ENCODE results near the gene SMIM32.

The SMIM32 gene

DNA sequence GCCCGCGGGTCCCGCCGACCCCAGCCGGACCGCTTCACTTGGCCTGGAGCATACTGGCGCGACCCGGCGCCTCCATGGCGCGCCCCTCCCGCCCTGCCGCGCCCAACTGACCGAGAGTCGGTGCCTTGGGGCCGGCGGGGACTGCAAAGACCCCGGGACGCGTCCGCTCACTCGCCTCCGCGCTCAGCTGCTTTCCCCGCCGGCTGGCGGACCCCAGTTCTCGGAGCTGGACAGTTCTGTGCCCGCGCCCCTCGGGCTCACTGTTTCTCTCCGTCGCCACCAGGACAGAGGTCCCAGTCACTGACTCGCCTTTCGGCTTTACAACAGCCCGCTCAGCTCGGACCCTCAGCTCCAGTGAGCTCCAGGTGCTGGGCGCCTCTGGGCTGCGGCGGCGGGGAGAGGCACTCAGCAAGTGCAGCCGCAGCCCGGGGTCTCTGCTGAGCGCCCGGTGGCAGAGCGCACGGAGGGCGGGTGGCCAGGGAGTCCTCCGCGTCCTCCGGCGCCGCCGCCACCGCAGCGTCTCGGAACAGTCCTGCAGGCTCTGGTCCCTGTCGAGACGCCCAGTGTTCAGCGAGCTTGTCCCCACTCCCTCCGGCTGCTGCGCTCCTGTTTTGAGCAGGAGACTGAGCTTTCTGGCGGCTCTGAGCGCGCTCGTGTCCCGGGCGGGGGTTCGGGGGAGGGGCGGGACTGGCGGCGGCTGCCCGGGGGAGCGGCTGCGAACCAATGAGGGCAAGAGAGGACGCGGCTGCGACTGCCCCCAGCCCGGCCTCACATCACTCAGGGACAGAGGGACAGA is at the start of gene SMIM32:
Gene SMIM32, minus strand, starts transcription at position 637 of the 796 bp plus-strand sequence. CDS start 638 bp downstream, outside the sequence.
- DNase-seq (ENCODE audit: extremely low spot score, insufficient read length, low read depth) (no peak), FAIRE-seq (no peak)

DNA sequence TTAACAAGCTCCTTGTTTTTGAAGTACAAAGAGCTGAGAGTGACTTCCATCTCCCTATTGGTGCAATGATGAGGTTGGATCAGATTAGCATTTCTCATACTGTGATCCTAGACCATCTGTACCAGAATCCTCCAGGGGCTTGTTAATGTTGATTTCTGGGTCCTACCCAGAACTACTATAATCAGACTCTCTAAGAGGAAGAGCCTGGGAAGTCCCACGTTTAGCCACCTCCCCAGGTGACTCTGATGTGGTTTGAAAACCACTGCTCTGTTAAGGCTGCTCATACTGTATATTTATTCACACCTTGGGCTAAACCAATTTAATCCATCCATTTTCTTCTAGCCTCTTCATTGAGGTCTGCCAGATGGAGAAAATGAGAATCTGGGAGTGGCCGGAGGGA is 49.6 kb upstream of the SMIM32 start:
- DNase-seq (ENCODE audit: extremely low spot score, insufficient read length, low read depth), result no peak
- no peak for FAIRE-seq

DNA sequence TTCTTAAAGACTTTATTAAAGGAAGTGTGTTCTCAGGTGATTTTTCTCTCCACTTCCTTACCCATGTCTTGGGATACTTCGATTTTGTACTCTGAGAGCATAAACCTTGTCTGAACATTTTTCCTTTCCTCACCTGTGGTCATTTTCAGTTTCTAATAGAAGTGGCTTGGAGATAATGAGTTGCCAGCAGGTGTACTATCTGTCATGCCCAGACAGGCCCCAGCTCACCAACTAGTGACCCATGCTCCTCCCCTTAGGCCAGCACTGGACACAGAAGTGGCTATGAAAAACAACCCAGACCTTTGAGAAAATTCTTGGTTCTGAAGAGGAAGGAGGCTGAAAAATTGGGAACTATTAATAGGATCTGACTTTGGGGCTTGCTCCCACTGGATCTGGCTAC is 49.2 kb upstream of the SMIM32 start:
- FAIRE-seq (no peak), DNase-seq (ENCODE audit: extremely low spot score, insufficient read length, low read depth) (no peak)

DNA sequence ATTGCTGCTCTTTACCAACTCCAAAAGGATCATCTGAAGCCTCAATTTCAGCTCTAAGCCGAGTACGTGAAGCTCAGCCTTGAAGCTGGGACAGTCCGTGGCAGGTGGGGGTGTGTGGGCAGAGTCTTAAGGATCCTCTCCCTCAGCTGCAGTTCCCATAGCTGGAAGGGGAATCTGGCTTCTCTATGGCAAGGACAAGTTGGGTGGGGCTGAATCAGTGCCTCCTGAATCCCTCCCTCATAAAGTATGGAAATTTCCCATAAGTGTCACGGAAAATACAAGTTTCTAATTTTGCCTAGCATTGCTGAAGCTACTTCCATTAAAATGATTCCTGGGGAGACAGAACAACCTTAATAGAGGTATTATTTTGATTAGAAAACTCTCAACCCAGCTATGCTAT is 47.9 kb upstream of the SMIM32 start:
- no peak for FAIRE-seq
- no peak for DNase-seq (ENCODE audit: extremely low spot score, insufficient read length, low read depth)

DNA sequence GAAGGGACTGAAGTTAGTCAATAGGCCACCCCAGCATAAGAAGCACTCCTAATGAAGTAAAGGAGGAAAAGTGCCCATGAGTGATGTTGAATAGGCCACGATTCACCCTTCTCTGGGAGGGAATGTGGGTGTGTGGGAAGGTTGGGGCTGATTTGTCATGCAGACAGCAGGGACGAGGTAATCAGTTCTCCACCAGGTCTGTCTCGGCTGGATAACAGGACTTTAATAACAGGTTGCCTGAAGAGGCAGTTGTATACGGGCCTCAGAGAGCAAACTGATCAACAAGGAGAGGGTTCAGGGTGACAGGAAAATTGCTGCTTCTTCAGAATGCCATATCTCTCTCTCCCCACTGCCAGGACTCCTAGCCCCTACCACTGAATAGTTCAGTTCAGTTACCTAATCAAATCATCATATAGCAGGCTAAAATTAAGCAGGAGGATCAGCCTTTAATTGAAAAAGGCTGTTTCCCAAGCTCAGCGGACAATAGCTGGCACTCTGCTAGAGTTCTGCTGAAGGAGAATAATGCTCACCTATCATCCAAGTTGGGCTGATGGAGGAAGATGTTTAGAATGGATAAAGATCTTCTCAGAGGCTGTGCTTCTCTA is 43.6 kb upstream of the SMIM32 start:
- DNase-seq (ENCODE audit: extremely low spot score, insufficient read length, low read depth) (no peak), FAIRE-seq (no peak)

DNA sequence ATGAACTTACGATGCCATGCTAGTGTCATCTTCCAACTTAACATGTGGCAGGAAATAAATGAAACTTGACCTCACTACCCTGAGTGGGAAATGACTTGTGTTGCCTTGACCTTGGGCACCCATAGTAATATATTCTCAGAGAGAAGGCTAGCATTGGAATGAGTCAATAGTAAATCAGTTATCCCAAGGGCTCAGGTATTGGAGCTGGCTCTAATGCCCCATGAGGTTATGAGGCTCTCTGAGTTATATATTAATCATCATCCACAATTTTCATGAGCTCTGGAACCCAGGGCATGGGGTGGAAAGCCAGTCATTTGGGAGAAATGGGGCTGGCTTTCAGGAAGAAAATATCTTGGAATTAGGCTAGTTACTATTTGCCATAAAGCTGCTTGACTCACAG is 42.4 kb upstream of the SMIM32 start:
- no peak for DNase-seq (ENCODE audit: extremely low spot score, insufficient read length, low read depth)
- FAIRE-seq, result no peak

DNA sequence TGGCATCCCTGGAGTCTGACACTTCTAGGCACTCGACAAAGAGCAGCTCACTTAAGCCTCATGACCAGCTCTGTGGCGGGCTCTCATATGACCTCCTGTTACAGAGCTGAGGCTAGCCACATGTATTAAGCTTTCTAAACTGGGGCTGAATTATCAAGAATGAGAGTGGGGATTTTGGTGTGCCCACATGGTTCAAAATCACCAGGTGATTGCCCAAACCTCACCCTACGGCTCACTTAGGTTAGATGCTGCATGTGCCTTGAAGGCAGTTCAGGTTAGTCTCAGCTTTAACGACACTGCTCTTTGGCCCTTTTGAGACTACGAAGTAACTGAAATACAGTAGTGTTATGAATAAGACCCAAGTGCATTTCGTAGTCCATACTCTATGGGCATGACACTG is 39.4 kb upstream of the SMIM32 start:
- FAIRE-seq (no peak), DNase-seq (ENCODE audit: extremely low spot score, insufficient read length, low read depth) (no peak)

DNA sequence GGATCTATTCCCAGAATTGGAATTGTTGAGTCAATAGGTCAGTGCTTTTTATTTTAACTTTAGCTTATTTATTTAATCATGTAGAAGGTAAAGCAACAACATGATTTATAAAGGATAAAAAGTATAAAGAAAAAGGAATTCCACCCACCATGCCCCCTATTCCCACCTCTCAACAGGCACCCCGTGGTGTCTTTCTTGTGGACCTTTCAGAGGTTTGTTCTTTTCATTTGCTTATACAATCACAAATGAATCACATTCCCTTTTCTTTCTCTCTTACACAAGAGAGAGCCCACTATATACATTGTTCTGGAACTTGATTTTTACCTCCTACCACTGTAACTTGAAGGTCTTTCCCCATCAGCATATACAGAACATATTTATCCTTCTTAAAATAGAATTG is 37.2 kb upstream of the SMIM32 start:
- no peak for FAIRE-seq
- DNase-seq (ENCODE audit: extremely low spot score, insufficient read length, low read depth), result no peak

DNA sequence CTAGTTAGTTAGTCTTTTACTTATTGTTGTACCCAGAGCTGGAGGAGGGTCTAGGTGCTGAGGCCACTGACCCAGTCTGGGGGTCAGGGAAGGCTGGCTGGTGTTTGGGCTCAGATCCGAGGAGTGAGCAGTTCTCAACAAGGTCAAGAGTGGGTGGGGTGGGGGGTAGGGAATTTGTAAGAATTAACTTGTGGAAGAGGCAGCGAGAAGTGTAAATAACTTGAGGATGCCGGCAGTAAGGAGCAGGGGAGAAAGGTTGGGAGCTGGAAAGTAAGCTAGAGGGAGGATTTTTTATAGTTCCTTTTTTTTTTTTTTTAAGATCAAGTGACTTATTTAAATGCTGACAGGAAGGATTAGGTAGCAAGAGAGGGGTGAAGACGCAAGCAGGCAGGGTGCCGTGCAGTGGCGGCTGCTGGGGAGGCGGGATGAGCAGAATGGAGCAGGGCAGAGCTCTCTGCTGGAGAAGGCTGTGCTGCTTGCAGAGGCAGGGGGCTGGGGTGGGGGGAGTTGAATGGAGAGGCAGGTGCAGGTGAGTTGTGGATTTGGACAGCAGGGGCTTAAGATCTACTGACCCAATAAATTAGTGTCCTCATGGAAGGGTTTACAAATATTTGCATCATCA is 35.3 kb upstream of the SMIM32 start:
- no peak for DNase-seq (ENCODE audit: extremely low spot score, insufficient read length, low read depth)

DNA sequence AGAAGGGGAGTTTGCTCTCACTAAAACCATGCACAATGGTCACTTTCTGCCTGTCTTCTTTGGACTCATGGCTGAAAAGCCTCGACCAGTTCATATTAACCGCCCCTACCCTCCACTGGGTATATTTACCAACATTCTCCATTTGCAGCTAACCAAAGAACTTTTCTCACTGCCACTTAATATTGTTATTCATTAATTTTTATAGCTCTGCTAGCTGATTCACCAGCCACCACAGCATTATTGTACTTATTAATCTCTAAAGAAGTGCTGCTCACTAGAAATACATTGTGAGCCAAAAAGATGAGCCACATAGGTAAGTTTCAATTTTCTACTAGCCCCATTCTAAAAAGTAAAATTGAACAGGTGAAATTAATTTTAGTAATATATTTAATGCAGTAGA is 33.4 kb upstream of the SMIM32 start:
- FAIRE-seq (no peak), DNase-seq (ENCODE audit: extremely low spot score, insufficient read length, low read depth) (no peak)

More for the DNA sequence above, 35.3 kb upstream of the SMIM32 start:
- FAIRE-seq, result no peak

DNA sequence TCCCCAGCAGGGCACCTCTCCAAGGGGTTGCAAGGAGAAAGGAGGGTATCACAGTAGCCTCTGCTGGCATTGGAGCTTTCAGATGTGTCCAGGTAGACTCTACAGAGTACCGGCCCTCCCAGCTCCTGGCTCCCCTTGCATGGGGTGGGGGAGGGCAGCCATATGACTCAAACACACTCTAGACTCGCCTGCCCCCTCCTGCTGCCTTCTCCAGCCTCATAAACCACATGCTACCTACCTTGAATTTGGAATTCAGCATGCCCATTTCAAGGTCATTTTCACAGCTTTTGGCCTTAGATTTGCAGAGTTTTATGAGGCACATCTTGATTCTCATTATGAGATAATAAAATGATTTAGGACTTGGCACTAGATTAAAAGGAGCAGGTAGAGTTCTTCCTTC is 32.8 kb upstream of the SMIM32 start:
- FAIRE-seq (no peak), DNase-seq (ENCODE audit: extremely low spot score, insufficient read length, low read depth) (no peak)

DNA sequence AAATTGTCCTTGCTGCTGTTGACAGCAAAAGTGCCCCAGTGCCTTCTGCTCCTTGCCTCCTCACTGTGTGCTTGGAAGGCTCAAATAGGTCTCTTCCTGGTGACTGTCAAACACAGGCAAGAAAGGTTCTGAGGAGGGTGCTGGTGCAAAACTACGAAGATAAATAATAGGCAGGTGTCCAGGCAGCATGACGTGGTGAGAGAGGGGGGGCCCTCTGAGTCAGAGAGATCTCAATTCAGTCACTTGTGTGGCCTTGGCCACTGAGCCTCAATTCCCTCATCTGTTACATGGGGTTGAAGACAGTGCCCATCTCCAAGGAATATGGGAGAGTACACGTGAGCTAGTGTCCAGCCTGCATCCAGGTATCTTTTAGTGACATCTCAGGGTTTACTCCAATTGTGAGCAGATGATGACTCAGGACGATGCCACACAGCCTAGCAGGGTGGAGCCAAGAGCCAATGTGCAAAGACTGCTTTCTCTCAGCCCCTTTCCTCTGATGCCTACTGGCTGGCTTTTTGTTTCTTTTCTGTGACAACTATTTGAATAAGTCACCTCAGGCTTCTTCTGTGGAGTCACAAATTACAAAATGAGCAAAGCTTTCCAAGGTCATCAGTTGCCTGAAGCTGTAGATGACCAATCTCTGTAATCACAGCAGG is 29.7 kb upstream of the SMIM32 start:
- DNase-seq (ENCODE audit: extremely low spot score, insufficient read length, low read depth) (no peak), FAIRE-seq (no peak)

DNA sequence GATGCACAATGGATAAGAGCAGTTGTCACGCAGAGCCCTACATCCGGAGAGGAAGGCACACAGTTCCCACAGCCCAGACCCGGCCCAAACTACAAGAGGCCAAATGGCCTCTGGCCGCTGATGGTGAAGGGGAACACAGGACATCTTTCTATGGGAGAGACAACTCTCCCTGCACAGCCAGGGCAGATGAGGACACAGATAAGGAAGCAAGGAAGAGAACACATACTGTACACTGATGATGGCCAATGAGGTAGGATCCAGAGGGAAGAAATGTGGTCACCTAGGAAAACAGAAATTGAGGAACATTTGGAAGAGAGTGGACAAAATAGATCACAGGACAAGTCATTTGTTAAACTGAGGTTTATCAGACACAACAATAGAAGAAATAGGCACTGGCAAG is 28.4 kb upstream of the SMIM32 start:
- no peak for FAIRE-seq
- no peak for DNase-seq (ENCODE audit: extremely low spot score, insufficient read length, low read depth)

DNA sequence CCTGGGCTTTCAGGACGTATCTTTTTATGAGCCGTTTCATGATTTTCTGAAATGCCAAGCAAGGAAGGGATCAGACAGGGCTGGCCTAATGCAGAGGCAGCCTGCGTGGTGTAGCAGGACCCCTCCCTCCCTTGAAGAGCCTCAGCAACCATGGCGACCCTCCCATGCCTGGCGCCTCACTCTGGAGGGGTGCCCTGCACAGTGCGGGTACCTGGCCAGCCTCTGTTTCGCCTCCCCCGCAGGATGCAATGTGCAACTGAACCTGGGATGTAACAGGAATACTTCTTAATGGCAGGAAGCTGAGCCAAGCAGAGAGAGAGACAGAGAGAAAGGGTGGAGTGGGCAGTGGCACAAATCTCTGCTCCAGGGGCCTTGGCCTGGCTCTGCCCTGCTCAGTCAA is 23.3 kb upstream of the SMIM32 start:
- no peak for FAIRE-seq
- no peak for DNase-seq (ENCODE audit: extremely low spot score, insufficient read length, low read depth)

DNA sequence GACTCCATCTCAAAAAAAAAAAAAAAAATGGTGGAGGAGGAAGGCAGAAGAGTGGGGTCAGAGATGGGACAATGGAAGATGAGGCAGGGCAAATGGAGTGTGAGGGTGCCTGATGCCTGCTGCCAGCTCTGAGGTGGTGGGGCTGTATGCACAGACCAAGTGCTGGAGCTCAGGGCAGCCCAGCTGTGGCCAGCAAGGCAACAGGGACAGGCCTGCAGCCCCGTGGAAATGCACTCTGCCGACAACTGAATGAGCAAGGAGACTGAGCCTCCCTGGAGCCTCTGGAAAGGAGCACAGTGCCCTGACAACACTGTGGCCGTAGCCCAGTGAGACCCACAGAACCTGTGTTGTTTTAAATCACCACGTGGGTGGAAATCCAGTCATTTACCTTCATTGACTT is 22.9 kb upstream of the SMIM32 start:
- FAIRE-seq, result no peak
- DNase-seq (ENCODE audit: extremely low spot score, insufficient read length, low read depth), result no peak

DNA sequence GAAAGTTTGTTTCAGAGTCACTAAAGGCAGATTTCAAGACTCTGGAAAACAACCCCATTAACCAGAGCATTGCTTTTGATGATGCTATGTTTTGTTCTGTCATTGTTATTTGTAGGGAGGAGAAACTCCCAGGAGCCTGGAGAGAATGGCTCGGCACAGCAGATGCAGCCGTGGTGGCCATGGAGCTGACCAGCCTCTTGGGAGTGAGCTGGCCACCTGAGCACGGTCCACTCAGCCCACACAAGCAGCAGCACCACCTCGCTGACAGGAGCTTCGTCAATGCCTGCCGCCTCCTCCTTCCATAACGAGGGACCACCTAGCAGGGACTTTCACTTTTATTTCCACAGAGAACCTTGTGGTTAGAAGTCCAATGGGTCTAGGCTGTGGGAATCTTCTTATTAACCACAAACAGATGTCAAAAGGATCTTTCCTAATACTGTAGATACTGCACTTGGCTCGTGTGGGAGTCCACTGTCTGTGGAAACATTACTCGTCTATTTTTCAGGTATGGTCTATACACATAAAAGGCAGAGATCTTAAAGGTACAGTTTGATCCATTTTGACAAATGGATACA is 21.0 kb upstream of the SMIM32 start:
- DNase-seq (ENCODE audit: extremely low spot score, insufficient read length, low read depth) (no peak), FAIRE-seq (no peak)

DNA sequence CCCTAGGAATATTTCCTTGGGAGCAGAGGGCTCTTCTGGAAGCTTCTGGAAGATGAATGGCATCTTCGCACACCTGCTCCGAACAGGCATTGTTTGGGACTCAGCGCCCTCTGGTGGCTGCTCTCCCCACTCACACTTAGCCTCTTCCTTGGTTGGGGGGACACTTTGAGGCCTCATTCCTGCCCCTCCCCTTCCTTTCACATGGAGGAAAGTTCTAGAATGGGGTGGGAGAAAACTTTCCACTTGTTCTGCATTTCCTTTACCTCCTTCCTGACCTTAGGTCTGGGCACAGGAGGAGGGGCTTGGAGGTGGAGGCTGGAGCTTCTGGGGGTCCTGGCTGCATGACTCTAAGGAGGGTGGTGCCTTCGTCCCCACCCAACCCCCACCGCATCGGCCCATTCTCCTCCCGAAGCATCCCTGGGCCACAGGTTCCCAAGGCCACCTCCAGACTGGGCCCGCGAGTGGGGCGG is 19.3 kb upstream of the SMIM32 start:
- FAIRE-seq, result peak; percentile 89
- peak; percentile 45 for DNase-seq (ENCODE audit: extremely low spot score, insufficient read length, low read depth)

DNA sequence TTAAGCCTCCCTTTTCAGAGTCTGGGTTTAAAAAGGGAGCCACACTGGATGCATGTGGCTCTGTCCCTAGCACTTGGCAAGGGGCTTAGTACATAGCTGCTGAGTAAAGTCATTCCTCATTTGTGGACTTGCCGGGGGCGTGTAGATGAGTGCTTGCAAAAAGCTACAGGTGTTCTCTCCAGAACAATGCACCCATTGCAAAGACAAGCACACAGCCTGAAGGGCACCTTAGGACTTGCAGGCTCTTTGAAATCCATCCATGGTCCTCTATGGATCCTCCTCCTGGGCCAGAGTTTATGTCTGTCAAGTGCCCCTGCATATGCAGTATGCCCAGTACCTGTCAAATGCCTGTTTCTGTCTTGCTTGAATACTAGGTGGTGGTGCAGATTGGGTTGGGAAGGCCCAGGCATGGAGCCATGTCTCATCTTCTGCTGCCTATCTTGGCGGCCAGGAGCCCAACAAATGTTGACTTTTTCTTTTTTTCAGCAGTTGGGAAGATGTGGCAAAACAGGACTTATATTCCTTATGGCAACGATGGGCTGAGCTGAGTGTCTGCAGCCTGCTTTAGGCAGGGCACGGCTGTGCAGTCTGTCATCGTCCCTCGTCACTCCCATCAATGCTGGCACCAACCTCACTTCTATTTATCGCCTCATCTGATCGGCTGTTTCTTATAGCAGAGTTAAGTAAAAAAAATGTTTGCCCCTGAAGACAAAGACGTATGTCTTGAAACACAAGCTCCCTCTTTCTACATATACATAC is 18.5 kb upstream of the SMIM32 start:
- FAIRE-seq (no peak), DNase-seq (ENCODE audit: extremely low spot score, insufficient read length, low read depth) (no peak)

DNA sequence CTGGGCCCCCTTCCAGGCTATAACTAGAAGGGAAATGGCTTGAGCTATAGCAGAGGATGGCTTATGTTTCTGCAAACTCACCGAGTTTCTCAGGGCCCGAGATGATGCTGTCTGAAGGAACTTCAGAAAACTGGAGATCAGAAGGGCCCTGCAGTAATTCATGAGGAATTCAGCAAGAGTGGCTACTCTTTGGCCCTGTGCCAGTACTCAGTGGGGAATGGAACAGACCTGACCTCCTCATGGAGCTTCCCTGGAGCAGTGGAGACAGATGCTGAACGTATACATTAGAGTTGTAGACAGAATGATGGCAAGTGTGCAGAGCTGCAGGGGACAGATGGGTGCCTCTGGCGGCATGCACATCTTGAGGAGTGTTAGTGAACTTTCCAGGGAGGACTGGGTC is 17.3 kb upstream of the SMIM32 start:
- FAIRE-seq, result no peak

More for the DNA sequence above, 17.3 kb upstream of the SMIM32 start:
- no peak for DNase-seq (ENCODE audit: extremely low spot score, insufficient read length, low read depth)
